Dermis blood vessel endothelial cell (primary cell): ENCODE measurements around the gene CRYAA. TPM values are rescaled to one million over a fixed set of nuclear protein-coding genes. Genes with fewer than 3 reads are reported as not detected.

ENCODE experiments used
- DNase-seq: peaks from one replicate; pipeline ENCODE4 v3.0.0; 2010
- total RNA-seq: library from RNA; depleted of rRNA; stranded (reverse); fragments of >200 nt; gene quantifications from 2 replicates; pipeline ENCODE4 v1.2.3, GENCODE V29; 2014

The CRYAA gene
- total RNA-seq, 1 donor from 2014 or later: not detected

- no peak for DNase-seq
These were observed 34.8 kb downstream of the CRYAA start for GRCh38 chr21:43203591-43203990.

GRCh38 chr21:43204638-43205037 lies 35.8 kb downstream of the CRYAA start:
- DNase-seq: no peak

GRCh38 chr21:43206231-43207042 lies 37.6 kb downstream of the CRYAA start:
- no peak for DNase-seq

GRCh38 chr21:43207043-43207315 lies 38.2 kb downstream of the CRYAA start:
- no peak for DNase-seq

GRCh38 chr21:43207868-43208267 lies 39.1 kb downstream of the CRYAA start:
- no peak for DNase-seq

- no peak for DNase-seq
These were observed 39.9 kb downstream of the CRYAA start for GRCh38 chr21:43208561-43209332.

- no peak for DNase-seq
These were observed 41.0 kb downstream of the CRYAA start for GRCh38 chr21:43209575-43210453.

- no peak for DNase-seq
These were observed 41.8 kb downstream of the CRYAA start for GRCh38 chr21:43210454-43211071.

- peak; percentile 68 for DNase-seq
These were observed 42.4 kb downstream of the CRYAA start for GRCh38 chr21:43211072-43211759.

- DNase-seq: no peak
These were observed 42.9 kb downstream of the CRYAA start for GRCh38 chr21:43211760-43212115.

Other genes with a start within 250 kb of the CRYAA start
- 0.05 TPM in 1 of 2 replicates, not detected in the other for gene ERVH48-1, start 243.4 kb upstream of the CRYAA start, total RNA-seq
- gene PKNOX1, start 194.4 kb upstream of the CRYAA start, total RNA-seq: 7.8 and 17.9 TPM in 2 replicates
- gene CBS, start 93.2 kb upstream of the CRYAA start, total RNA-seq: 0.85 and 41.2 TPM in 2 replicates
- gene U2AF1, start 61.4 kb upstream of the CRYAA start, total RNA-seq: 23.0 and 48.2 TPM in 2 replicates